ENCODE results near the gene PLA2G4F.
"Not testable (repeated sequence)": the region's sequence is repeated elsewhere in the genome, so short reads cannot be mapped to it uniquely, and the experiment has no call there.

The PLA2G4F gene

GRCh38 chr15:42100021-42100800 is 56.2 kb downstream of the PLA2G4F start:
- in situ Hi-C loops (cut with MboI; ENCODE audit: low sequenced_read_pairs, unreplicated experiment): no loop called here
- TF ChIP-seq CTCF (IDR thresholded peaks at IDR 0.05; ENCODE audit: borderline replicate concordance, control extremely low read depth, extremely low read depth, insufficient read depth, missing control alignments): no peak
- DNase-seq (ENCODE audit: low spot score): no peak

DNA sequence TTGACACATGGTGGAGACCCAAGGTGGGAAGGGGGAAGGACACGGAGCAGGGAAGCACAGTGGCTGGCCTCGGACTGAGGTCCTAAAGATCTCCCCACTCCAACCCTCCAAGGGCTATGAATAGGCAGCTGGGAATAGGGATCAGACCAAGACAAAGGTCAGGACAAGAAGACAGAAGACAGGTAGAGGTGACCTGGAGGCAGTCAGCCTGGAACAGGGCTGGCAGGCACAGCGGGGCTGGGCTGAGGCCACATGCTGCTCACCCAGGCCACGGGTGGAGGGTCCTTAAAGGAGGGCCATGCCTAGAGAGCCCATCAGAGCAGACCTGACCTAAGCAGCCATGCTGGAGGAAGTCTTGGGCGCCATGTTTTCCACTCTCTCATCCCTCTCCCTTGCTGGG is 59.4 kb downstream of the PLA2G4F start:
- in situ Hi-C loops (cut with MboI; ENCODE audit: low sequenced_read_pairs, unreplicated experiment): no loop called here
- TF ChIP-seq CTCF (IDR thresholded peaks at IDR 0.05; ENCODE audit: borderline replicate concordance, control extremely low read depth, extremely low read depth, insufficient read depth, missing control alignments): no peak
- no peak for DNase-seq (ENCODE audit: low spot score)

- TF ChIP-seq CTCF (IDR thresholded peaks at IDR 0.05; ENCODE audit: borderline replicate concordance, control extremely low read depth, extremely low read depth, insufficient read depth, missing control alignments): no peak
- DNase-seq (ENCODE audit: low spot score): no peak
- in situ Hi-C loops (cut with MboI; ENCODE audit: low sequenced_read_pairs, unreplicated experiment): no loop called here
Measured at GRCh38 chr15:42094512-42094963, 61.9 kb downstream of the PLA2G4F start, which contains the start of gene PLA2G4D. Gene PLA2G4D, minus strand, starts transcription at chr15:42094562. Its CDS starts 103 bp downstream, at chr15:42094459.

DNA sequence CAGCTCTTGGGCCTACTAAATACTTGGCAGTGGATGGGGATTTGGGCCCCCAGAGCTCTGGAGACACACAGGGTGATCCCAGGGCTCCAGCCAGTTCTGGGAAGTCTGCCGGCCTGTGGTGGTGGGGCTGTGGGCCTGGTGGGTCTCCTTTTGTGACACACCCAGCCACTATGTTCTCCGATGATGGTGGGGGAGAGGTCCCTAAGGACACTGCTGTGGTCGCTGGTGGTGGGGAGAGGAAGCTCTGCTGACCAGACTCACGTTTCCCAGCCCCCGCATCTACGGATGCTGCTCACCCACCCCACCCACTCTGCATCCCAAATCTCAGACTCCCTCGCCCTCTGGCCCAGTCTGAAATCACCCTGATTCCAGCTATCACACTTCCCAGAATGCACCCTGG is 62.5 kb downstream of the PLA2G4F start:
- no peak for TF ChIP-seq CTCF (IDR thresholded peaks at IDR 0.05; ENCODE audit: borderline replicate concordance, control extremely low read depth, extremely low read depth, insufficient read depth, missing control alignments)
- no peak for DNase-seq (ENCODE audit: low spot score)
- in situ Hi-C loops (cut with MboI; ENCODE audit: low sequenced_read_pairs, unreplicated experiment): no loop called here

DNA sequence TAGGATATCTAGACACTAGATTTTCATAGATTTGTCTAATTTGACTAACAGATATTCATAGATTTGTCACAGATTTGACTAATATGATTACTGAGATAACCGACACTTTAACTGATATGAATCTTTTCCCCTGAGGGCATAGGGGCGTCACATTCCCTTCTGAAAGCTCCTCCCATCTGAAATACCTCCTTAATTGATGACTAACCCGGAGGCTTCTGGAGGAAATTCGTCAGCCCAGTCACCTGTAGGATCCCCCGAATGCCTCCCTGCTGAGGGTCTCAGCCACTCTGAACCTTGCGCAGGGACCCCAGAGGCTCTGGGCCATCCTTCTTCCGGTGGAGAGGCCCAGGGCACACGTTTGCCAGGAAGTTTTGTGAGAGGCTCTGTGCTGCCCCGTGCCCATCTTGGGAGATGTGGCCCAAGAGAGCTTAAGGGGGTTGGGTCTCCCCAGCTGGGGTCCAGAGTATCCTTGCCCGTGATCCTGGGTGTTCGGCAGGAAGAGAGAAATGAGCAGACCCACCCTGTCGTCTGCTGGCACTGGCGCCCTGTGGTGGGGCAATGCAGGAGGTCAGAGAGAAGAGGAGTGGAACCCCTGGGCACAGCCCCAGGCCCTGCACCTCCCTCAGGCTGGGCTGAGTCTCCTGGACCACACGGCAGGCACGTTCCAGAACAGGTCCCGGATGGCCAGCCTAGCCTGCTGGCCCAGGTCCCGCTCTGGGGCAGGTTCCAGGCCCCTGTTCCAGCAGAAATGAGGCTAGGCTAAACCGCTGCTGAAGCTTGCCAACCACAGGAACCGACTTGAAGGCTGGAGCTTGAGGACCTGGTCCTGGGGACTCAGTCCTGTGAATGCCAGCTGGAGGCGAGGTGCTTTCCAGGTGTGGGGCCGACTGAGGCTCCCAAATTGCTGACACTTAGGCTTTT is 63.8 kb downstream of the PLA2G4F start:
- in situ Hi-C loops (cut with MboI; ENCODE audit: low sequenced_read_pairs, unreplicated experiment): no loop called here
- DNase-seq (ENCODE audit: low spot score): no peak
- TF ChIP-seq CTCF (IDR thresholded peaks at IDR 0.05; ENCODE audit: borderline replicate concordance, control extremely low read depth, extremely low read depth, insufficient read depth, missing control alignments): no peak

- in situ Hi-C loops (cut with MboI; ENCODE audit: low sequenced_read_pairs, unreplicated experiment); DNase-seq (ENCODE audit: low spot score): not testable (repeated sequence)
Measured at GRCh38 chr15:42091753-42092397, 64.6 kb downstream of the PLA2G4F start.

Data from GM13976 (cell line).